ENCODE measurements around the gene ASTN2. TPM values are rescaled to one million over a fixed set of nuclear protein-coding genes. Genes with fewer than 3 reads are reported as not detected.

Gene ASTN2
- total RNA-seq, 4 donors from 2014 or later, result 3.3 to 10.2 (median 6.3) TPM

GRCh38 chr9:116888066-116888465 is 526.8 kb downstream of the ASTN2 start:
- Histone ChIP-seq H3K4me1 (no peaks in the 10 kb centered on the region), H3K27me3 (no peaks in the 10 kb centered on the region), H3K27ac (no peak overlapping the region), H3K9me3 (no peaks in the 10 kb centered on the region), H3K36me3 (no peaks in the 10 kb centered on the region), H3K4me3 (no peak overlapping the region)
- TF ChIP-seq POLR2A (IDR thresholded peaks at IDR 0.05), result no peak
- TF ChIP-seq CTCF (IDR thresholded peaks at IDR 0.05), result no peak
- DNase-seq, result no peak

GRCh38 chr9:116883676-116884075 is 531.2 kb downstream of the ASTN2 start:
- H3K36me3 ChIP-seq, result no peaks in the 10 kb centered on the region
- H3K27ac ChIP-seq, result no peak overlapping the region
- H3K9me3 ChIP-seq, result no peaks in the 10 kb centered on the region
- no peaks in the 10 kb centered on the region for H3K4me1 ChIP-seq
- H3K4me3 ChIP-seq, result no peak overlapping the region
- no peaks in the 10 kb centered on the region for H3K27me3 ChIP-seq
- DNase-seq, result no peak
- no peak for TF ChIP-seq CTCF (IDR thresholded peaks at IDR 0.05)
- TF ChIP-seq POLR2A (IDR thresholded peaks at IDR 0.05), result no peak

- Histone ChIP-seq H3K36me3 (no peaks in the 10 kb centered on the region), H3K4me1 (peaks cover 0 to 8% (median 0%) of the 10 kb centered on the region in 4 donors), H3K4me3 (no peak overlapping the region), H3K27ac (no peak overlapping the region), H3K9me3 (peaks cover 0 to 15% (median 0%) of the 10 kb centered on the region in 4 donors), H3K27me3 (no peaks in the 10 kb centered on the region)
- TF ChIP-seq POLR2A (IDR thresholded peaks at IDR 0.05) (no peak), CTCF (IDR thresholded peaks at IDR 0.05) (no peak)
- no peak for DNase-seq
Observed at GRCh38 chr9:116877072-116877471, 537.8 kb downstream of the ASTN2 start.

GRCh38 chr9:116875576-116875975 is 539.3 kb downstream of the ASTN2 start:
- peaks cover 0 to 15% (median 0%) of the 10 kb centered on the region in 4 donors for H3K9me3 ChIP-seq
- no peak overlapping the region for H3K4me3 ChIP-seq
- H3K36me3 ChIP-seq, result no peaks in the 10 kb centered on the region
- H3K27ac ChIP-seq, result no peak overlapping the region
- H3K4me1 ChIP-seq, result peaks cover 0 to 19% (median 0%) of the 10 kb centered on the region in 4 donors
- no peak for DNase-seq
- H3K27me3 ChIP-seq, result no peaks in the 10 kb centered on the region
- no peak for TF ChIP-seq CTCF (IDR thresholded peaks at IDR 0.05)

GRCh38 chr9:116873937-116874914 is 540.6 kb downstream of the ASTN2 start:
- H3K27ac ChIP-seq, result peak overlapping the region in 2 of 4 donors; percentile 74
- H3K4me1 ChIP-seq, result peaks cover 0 to 19% (median 0%) of the 10 kb centered on the region in 4 donors
- peaks cover 0 to 15% (median 0%) of the 10 kb centered on the region in 4 donors for H3K9me3 ChIP-seq
- H3K27me3 ChIP-seq, result no peaks in the 10 kb centered on the region
- no peak for TF ChIP-seq CTCF (IDR thresholded peaks at IDR 0.05)
- no peak for TF ChIP-seq POLR2A (IDR thresholded peaks at IDR 0.05)
- H3K36me3 ChIP-seq, result no peaks in the 10 kb centered on the region
- no peak for DNase-seq
- no peak overlapping the region for H3K4me3 ChIP-seq

Measured in Peyer's patch (tissue), 4 donors.